HK-2 (cell line): ENCODE data around the gene USP27X.
A peak's percentile ranks its signal among the peaks of the same experiment; 100 is the strongest.

Source experiments
- DNase-seq: peaks from one replicate; pipeline ENCODE4 v3.0.0-alpha.2; 2018; ENCODE audit not compliant: unreplicated experiment

The USP27X gene

GRCh38 chrX:49878834-49879655, at the start of gene USP27X:
Gene USP27X (plus strand): TSS chrX:49879484. CDS start chrX:49880308, 824 bp downstream.
- DNase-seq, result peak; percentile 83

- DNase-seq, result peak; percentile 8
These were observed 40.9 kb upstream of the USP27X start for GRCh38 chrX:49838374-49838773.

DNA sequence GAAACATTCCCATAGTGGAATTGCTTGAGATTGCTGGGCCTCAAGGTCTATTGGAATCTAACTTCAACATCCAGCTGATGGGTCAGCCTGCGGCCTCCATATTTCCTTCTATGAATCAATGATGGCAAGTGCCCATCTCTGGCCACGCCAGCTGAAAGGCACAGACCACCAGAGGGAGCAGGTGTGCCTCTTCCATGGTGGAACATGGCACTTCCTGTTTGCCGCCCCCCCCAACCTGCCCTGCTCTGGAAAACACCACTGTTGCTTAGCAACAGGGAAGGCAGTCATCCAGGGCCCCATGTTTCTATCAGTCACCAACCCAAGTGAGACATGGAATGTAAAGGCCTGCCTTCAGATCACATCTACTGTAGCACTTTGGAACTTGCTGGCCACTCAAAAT, 38.6 kb upstream of the USP27X start:
- peak; percentile 84 for DNase-seq

- DNase-seq, result no peak
These were observed 36.7 kb upstream of the USP27X start for GRCh38 chrX:49842621-49843020.

GRCh38 chrX:49844611-49845010, 34.7 kb upstream of the USP27X start:
- no peak for DNase-seq

GRCh38 chrX:49845701-49846403, 33.4 kb upstream of the USP27X start:
- DNase-seq, result no peak

DNA sequence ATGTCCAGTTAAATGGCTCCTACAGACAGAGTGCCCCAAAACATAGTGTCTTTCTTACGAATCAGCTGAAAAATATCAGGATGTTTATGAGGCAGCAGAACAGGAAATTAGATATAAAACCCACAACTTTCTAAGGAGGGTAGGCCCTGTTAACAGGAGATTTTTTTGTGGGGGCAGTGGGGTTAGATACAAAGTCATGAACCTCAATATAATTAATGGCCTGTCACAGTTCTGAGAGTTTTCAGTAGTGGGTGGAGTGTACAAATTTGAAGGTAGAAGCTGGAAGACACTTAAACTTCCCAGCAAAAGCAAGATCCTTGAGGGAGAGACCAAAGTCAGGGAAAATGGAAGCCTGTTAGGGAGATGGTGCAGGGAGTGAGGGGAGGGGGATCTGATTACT, 32.8 kb upstream of the USP27X start:
- no peak for DNase-seq

GRCh38 chrX:49848275-49848674, 31.0 kb upstream of the USP27X start:
- DNase-seq, result no peak

DNA sequence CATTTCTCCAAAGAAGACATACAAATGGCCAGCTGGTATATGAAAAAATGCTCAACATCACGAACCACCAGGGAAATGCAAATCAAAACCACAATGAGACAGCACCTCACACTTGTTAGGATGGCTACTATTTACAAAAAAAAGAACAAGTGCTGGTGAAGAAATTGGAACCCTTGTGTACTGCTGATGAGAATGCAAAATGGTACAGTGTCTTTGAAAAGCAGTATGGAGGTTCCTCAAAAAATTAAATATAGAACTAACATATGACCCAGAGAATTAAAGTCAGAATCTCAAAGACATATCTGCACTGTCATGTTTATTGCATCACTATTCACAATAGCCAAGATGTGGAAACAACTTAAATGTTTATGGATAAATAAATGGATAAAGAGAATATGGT, 29.3 kb upstream of the USP27X start:
- DNase-seq, result no peak

DNA sequence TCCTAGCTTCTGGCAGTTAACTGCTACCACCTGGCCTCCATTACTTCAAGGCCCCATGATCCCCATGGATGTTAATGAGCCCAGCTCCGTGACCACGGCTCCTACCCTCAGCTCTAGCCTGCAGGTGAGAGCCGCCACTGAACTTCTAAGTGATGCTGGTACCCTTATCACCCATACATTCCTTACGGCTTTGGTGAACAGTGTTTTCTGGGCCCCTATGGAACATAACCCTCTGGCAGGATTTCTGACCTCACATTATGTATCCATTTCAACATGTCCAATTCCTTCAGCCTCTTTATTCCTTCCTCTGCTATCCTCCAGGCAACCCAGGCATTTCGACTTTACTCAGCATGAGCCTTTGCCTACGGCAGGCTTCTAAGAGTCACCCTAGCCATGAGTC, 25.6 kb upstream of the USP27X start:
- DNase-seq, result no peak

- DNase-seq, result no peak
These were observed 22.5 kb upstream of the USP27X start for GRCh38 chrX:49856819-49857218.

GRCh38 chrX:49858341-49858740, 20.9 kb upstream of the USP27X start:
- DNase-seq, result no peak

DNA sequence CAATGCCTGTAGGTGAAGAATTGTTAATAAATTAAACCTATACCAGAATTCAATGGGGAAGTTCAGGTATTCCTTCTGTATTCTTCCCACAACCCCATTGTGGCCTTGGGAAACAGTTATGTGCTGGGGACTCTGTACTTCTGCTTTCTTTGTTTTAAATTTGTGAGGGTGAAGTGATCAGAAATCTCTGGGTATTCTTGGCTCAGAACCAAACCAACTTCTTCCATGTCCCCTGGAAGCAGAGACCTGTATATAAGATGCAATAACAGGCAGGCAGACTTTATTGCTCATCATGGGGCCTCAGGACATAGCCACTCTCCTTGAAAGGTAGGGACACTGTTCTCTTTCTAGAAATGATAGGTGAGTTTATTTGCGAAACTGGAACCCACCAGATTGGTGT, 19.8 kb upstream of the USP27X start:
- no peak for DNase-seq

GRCh38 chrX:49860867-49861535, 18.3 kb upstream of the USP27X start:
- no peak for DNase-seq

DNA sequence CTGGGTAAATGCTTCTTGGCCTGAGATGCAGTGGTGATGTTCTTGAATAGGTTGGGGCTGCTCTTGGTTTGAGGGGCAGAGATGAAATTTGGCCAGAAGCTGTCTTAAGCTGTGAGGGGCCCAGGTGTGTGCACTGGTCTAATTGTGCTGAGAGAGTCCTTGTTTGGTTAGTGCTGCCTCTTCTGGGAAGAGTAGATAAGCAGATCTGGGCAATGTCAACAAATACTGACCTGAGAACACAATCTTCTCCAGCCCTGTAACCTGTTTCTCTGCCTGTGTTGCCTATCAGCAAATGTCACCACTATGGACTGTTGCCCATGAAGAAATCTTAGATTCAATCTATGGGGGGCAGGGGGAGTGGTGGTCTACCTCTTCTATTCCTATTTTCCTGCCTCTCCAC, 17.2 kb upstream of the USP27X start:
- no peak for DNase-seq

- no peak for DNase-seq
These were observed 10.5 kb upstream of the USP27X start for GRCh38 chrX:49868739-49869138.

GRCh38 chrX:49876750-49877149, 2.5 kb upstream of the USP27X start:
- no peak for DNase-seq

DNA sequence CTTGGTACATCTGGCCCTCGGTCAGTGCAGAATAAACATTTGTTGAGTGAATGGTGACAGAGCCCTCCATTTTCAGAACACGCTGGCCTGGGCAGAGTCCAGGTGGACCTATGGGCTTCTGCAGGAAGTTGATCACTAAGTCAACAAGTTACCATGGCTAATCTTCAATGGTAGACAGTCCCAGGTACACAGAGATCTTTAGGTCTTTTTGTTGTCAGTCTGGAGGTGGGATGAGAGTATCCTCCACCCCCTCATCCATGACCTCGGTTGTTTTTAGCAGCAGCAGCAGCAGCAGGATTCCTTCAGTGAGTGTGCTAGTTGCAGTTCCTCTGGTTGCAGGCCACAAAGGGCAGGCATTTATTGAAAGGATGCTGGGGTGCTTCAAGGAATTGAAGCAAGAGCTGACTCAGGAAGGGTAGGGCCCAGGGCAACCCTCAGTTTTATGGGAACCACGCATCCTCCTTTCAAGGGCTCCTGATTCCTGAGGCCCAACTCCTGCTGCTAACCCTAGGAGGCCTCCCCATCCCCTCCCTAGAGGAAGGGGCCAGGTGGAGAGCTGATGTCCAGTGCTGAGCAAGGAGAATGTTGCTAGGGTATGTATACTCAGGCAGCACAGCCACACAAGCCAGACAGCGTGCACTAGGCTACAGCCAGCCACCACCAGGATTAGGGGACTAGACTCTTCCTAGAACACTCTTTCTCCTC, 1.7 kb upstream of the USP27X start:
- DNase-seq, result no peak

- DNase-seq, result no peak
These were observed 1.0 kb upstream of the USP27X start for GRCh38 chrX:49878128-49878833.

DNA sequence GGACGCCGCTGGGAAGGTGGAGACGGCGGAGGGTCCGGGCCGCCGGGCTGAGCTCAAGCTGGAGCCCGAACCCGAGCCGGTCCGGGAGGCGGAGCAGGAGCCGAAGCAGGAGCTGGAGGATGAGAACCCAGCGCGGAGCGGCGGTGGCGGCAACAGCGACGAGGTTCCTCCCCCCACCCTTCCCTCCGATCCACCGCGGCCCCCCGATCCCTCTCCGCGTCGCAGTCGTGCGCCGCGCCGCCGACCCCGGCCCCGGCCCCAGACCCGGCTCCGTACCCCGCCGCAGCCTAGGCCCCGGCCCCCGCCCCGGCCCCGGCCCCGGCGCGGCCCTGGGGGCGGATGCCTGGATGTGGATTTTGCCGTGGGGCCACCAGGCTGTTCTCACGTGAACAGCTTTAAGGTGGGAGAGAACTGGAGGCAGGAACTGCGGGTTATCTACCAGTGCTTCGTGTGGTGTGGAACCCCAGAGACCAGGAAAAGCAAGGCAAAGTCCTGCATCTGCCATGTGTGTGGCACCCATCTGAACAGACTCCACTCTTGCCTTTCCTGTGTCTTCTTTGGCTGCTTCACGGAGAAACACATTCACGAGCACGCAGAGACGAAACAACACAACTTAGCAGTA, 483 bp downstream of the USP27X start:
- peak; percentile 7 for DNase-seq

DNA sequence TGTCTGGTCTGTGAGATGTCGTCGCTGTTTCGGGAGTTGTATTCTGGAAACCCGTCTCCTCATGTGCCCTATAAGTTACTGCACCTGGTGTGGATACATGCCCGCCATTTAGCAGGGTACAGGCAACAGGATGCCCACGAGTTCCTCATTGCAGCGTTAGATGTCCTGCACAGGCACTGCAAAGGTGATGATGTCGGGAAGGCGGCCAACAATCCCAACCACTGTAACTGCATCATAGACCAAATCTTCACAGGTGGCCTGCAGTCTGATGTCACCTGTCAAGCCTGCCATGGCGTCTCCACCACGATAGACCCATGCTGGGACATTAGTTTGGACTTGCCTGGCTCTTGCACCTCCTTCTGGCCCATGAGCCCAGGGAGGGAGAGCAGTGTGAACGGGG, 1.4 kb downstream of the USP27X start:
- DNase-seq, result no peak
